Mesenchymal stem cell (in vitro differentiated cells and primary cell): Measurements from ENCODE around the gene NME7.
A peak's percentile ranks its signal among the peaks of the same experiment; 100 is the strongest.

Experiments used
- DNase-seq: peaks from one replicate; pipeline ENCODE4 v3.0.0-alpha.2; 2013
- H2AFZ ChIP-seq: one replicate; pipeline ENCODE4 v1.6.1; 2013; ENCODE audit warnings: low read depth, mild to moderate bottlenecking, control low read depth, inconsistent platforms, low read length, moderate library complexity
- H2AK5ac ChIP-seq: 2 replicates; pipeline ENCODE4 v1.6.1; 2013; ENCODE audit warnings: low read length, moderate library complexity, mild to moderate bottlenecking, inconsistent platforms; ENCODE audit not compliant: severe bottlenecking
- H2BK120ac ChIP-seq: one replicate; pipeline ENCODE4 v1.6.1; 2013; ENCODE audit warnings: low read depth, mild to moderate bottlenecking, inconsistent platforms, low read length, moderate library complexity
- H2BK12ac ChIP-seq, 2 experiments: one replicate each; pipeline ENCODE4 v1.6.1; 2013; ENCODE audit warnings: inconsistent platforms in 2 of 2, low read length in 2 of 2, mild to moderate bottlenecking in 2 of 2, moderate library complexity in 2 of 2, control low read depth in 1 of 2
- H2BK15ac ChIP-seq: one replicate; pipeline ENCODE4 v1.6.1; 2013; ENCODE audit warnings: mild to moderate bottlenecking, low read depth, inconsistent platforms; ENCODE audit not compliant: poor library complexity, severe bottlenecking
- H2BK5ac ChIP-seq: 2 replicates; pipeline ENCODE4 v1.6.1; 2013; ENCODE audit warnings: low read depth, mild to moderate bottlenecking, low read length, control low read depth, inconsistent platforms; ENCODE audit not compliant: poor library complexity, severe bottlenecking
- H3K14ac ChIP-seq, 2 experiments: one replicate each; pipeline ENCODE4 v1.6.1; 2013; ENCODE audit warnings: inconsistent platforms in 2 of 2, low read length in 2 of 2, control low read depth in 1 of 2, mild to moderate bottlenecking in 1 of 2, moderate library complexity in 1 of 2
- H3K18ac ChIP-seq, 2 experiments: one replicate each; pipeline ENCODE4 v1.6.1; 2013; ENCODE audit warnings: inconsistent platforms in 2 of 2, low read length in 2 of 2, control low read depth in 1 of 2, low read depth in 1 of 2, mild to moderate bottlenecking in 1 of 2
- H3K23ac ChIP-seq, 2 experiments: one replicate each; pipeline ENCODE4 v1.6.1; 2013; ENCODE audit warnings: inconsistent platforms in 2 of 2, low read length in 2 of 2, mild to moderate bottlenecking in 2 of 2, moderate library complexity in 2 of 2, control low read depth in 1 of 2
- H3K27ac ChIP-seq: 2 replicates; pipeline ENCODE4 v1.5.1; 2013; ENCODE audit warnings: mild to moderate bottlenecking, moderate library complexity, low read length, control low read depth, inconsistent platforms; ENCODE audit not compliant: poor library complexity, severe bottlenecking
- H3K27me3 ChIP-seq, 2 experiments: 2 replicates each; pipeline versions ENCODE4 v1.6.1 to v1.7.0; 2013; ENCODE audit warnings: low read length in 2 of 2, mild to moderate bottlenecking in 2 of 2, moderate library complexity in 2 of 2, control low read depth in 1 of 2, inconsistent platforms in 1 of 2; ENCODE audit not compliant: control insufficient read depth in 1 of 2, insufficient read depth in 1 of 2
- H3K36me3 ChIP-seq, 2 experiments: 2 replicates each; pipeline versions ENCODE4 v1.6.1 to v1.7.0; 2013; ENCODE audit warnings: low read length in 2 of 2, control low read depth in 1 of 2, inconsistent platforms in 1 of 2, low read depth in 1 of 2, mild to moderate bottlenecking in 1 of 2; ENCODE audit not compliant: insufficient read depth in 2 of 2, control insufficient read depth in 1 of 2
- H3K4ac ChIP-seq, 2 experiments: one replicate each; pipeline ENCODE4 v1.6.1; 2013; ENCODE audit warnings: inconsistent platforms in 2 of 2, low read length in 2 of 2, mild to moderate bottlenecking in 2 of 2, moderate library complexity in 2 of 2, control low read depth in 1 of 2, low read depth in 1 of 2
- H3K4me1 ChIP-seq: 2 replicates; pipeline ENCODE4 v1.6.1; 2013; ENCODE audit warnings: low read depth, low read length, control low read depth; ENCODE audit not compliant: control insufficient read depth, insufficient read depth
- H3K4me2 ChIP-seq: 2 replicates; pipeline ENCODE4 v1.6.1; 2013; ENCODE audit warnings: low read length, mild to moderate bottlenecking, inconsistent platforms; ENCODE audit not compliant: poor library complexity, severe bottlenecking
- H3K4me3 ChIP-seq, 2 experiments: 2 replicates each; pipeline versions ENCODE4 v1.5.1 to v1.7.0; 2013; ENCODE audit warnings: low read length in 2 of 2, mild to moderate bottlenecking in 2 of 2, control low read depth in 1 of 2, low read depth in 1 of 2; ENCODE audit not compliant: insufficient read depth in 1 of 2
- H3K79me1 ChIP-seq: replicated peaks from 2 replicates; pipeline ENCODE4 v1.6.1; 2013; ENCODE audit warnings: mild to moderate bottlenecking, control low read depth, low read length, inconsistent platforms; ENCODE audit not compliant: poor library complexity, severe bottlenecking
- H3K9ac ChIP-seq: 2 replicates; pipeline ENCODE4 v1.7.0; 2013; ENCODE audit warnings: mild to moderate bottlenecking, low read length, moderate library complexity
- H3K9me3 ChIP-seq: 2 replicates; pipeline ENCODE4 v1.7.0; 2013; ENCODE audit warnings: mild to moderate bottlenecking, low read length; ENCODE audit not compliant: control insufficient read depth
- H4K8ac ChIP-seq: one replicate; pipeline ENCODE4 v1.6.1; 2013; ENCODE audit warnings: inconsistent platforms, mild to moderate bottlenecking, low read length, moderate library complexity
- H4K91ac ChIP-seq: one replicate; pipeline ENCODE4 v1.6.1; 2013; ENCODE audit warnings: mild to moderate bottlenecking, low read length, inconsistent platforms
- WGBS: methylation state at CpG from one replicate; pipeline ENCODE4 v1.1.7; 2013; ENCODE audit warnings: mixed read lengths; 5-methylcytosine and 5-hydroxymethylcytosine counted together

NME7 gene

GRCh38 chr1:169111472-169111871, 256.1 kb downstream of the NME7 start:
- Histone ChIP-seq H3K14ac (no peak overlapping the region), H3K4me3 (no peak overlapping the region), H2BK15ac (no peak overlapping the region), H3K9ac (no peak overlapping the region), H3K4me1 (peaks cover 19% of the 10 kb centered on the region), H2BK12ac (peak overlapping the region in 1 of 2 experiments; percentile 20), H3K4ac (no peak overlapping the region), H3K79me1 (peaks cover 12% of the 10 kb centered on the region), H2AFZ (no peak overlapping the region), H3K4me2 (no peak overlapping the region), H2AK5ac (peak overlapping the region; percentile 80), H4K91ac (no peak overlapping the region), H4K8ac (no peak overlapping the region), H3K9me3 (no peaks in the 10 kb centered on the region), H3K36me3 (peaks cover 0 to 19% of the 10 kb centered on the region in 2 experiments), H3K23ac (no peak overlapping the region), H3K27me3 (no peaks in the 10 kb centered on the region), H3K27ac (peak overlapping the region; percentile 27), H2BK120ac (peak overlapping the region; percentile 88), H2BK5ac (no peak overlapping the region), H3K18ac (peak overlapping the region in 1 of 2 experiments; percentile 65)
- DNase-seq, result no peak
- WGBS, result 95% methylated on average over 4 of the region's 6 CpGs

GRCh38 chr1:169110689-169111447, 256.7 kb downstream of the NME7 start:
- no peaks in the 10 kb centered on the region for H3K27me3 ChIP-seq
- no peak overlapping the region for H2AFZ ChIP-seq
- no peak overlapping the region for H2BK5ac ChIP-seq
- H3K36me3 ChIP-seq, result peaks cover 0 to 13% of the 10 kb centered on the region in 2 experiments
- H3K9ac ChIP-seq, result no peak overlapping the region
- no peak overlapping the region for H3K4ac ChIP-seq
- peak overlapping the region; percentile 4 to 14 for H3K18ac ChIP-seq
- H4K91ac ChIP-seq, result no peak overlapping the region
- no peak overlapping the region for H3K23ac ChIP-seq
- H3K4me2 ChIP-seq, result peak overlapping the region; percentile 80
- peak overlapping the region; percentile 88 for H2BK120ac ChIP-seq
- H4K8ac ChIP-seq, result peak overlapping the region; percentile 78
- H2BK15ac ChIP-seq, result no peak overlapping the region
- peak; percentile 57 for DNase-seq
- peaks cover 7% of the 10 kb centered on the region for H3K79me1 ChIP-seq
- H2BK12ac ChIP-seq, result peak overlapping the region in 1 of 2 experiments; percentile 20
- peak overlapping the region; percentile 80 for H2AK5ac ChIP-seq
- peaks cover 15% of the 10 kb centered on the region for H3K4me1 ChIP-seq
- no peak overlapping the region for H3K4me3 ChIP-seq
- H3K14ac ChIP-seq, result peak overlapping the region in 1 of 2 experiments; percentile 53
- H3K9me3 ChIP-seq, result no peaks in the 10 kb centered on the region
- 71% methylated on average over 7 of the region's 7 CpGs for WGBS
- peak overlapping the region; percentile 61 for H3K27ac ChIP-seq

DNA sequence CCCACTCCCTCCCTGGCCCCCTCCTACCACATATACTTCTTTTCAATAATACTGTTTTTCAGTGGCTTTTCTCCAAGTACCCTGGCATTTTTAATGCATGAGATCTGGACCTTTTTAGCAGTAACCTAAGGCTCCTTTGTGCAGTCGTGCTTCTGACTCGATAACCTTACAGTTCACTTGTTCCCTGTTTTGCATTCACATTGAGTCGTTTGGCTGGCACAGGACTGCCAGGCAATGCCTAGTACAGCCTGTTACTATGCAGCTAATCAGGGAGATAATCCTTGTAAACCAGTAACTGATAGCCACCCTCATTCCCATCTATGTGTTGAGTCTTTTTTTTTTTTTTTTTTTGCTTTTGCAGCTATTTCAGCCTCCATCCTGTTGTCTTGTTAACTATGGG, 257.4 kb downstream of the NME7 start:
- H3K4me2 ChIP-seq, result peak overlapping the region; percentile 80
- H2BK5ac ChIP-seq, result no peak overlapping the region
- no peaks in the 10 kb centered on the region for H3K9me3 ChIP-seq
- H3K36me3 ChIP-seq, result peaks cover 0 to 10% of the 10 kb centered on the region in 2 experiments
- peak; percentile 38 for DNase-seq
- H3K79me1 ChIP-seq, result peaks cover 3% of the 10 kb centered on the region
- H3K4me1 ChIP-seq, result peaks cover 19% of the 10 kb centered on the region
- no peak overlapping the region for H2AK5ac ChIP-seq
- 52% methylated on average over 3 of the region's 3 CpGs for WGBS
- no peak overlapping the region for H3K9ac ChIP-seq
- H3K4me3 ChIP-seq, result no peak overlapping the region
- H4K8ac ChIP-seq, result no peak overlapping the region
- H2BK12ac ChIP-seq, result peak overlapping the region in 1 of 2 experiments; percentile 79
- H3K4ac ChIP-seq, result no peak overlapping the region
- no peak overlapping the region for H3K14ac ChIP-seq
- H4K91ac ChIP-seq, result no peak overlapping the region
- H2AFZ ChIP-seq, result no peak overlapping the region
- no peak overlapping the region for H2BK15ac ChIP-seq
- H3K27me3 ChIP-seq, result peaks cover 0 to 6% of the 10 kb centered on the region in 2 experiments
- H2BK120ac ChIP-seq, result peak overlapping the region; percentile 64
- no peak overlapping the region for H3K23ac ChIP-seq
- peak overlapping the region in 1 of 2 experiments; percentile 78 for H3K18ac ChIP-seq
- peak overlapping the region; percentile 44 for H3K27ac ChIP-seq

DNA sequence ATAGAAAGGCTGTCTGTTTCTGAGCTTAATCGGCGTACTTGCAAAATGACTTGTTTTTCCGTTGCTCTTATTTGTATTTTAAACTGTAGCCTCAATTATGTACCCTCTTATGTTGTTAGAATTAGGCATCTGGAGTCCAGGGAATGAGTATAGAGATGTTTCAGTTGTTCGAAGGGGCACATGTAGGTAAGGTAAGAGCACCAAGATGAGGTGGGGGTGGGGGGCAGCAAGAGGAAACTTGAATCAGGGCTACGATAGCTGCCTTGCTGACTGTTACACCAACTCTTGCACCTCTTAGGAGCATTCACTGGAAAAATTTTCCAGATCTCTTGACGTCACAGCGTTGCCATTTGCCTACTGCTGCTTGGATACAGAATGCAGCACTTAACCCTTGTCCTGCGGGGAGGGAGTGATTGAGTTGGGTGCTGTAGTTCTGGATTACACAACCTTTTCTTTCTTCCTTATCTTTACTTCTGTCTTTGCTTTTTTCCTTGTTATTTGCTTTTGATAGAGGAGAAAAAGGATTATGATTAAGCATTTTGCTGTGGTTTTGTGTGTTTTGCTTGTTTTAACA, 257.9 kb downstream of the NME7 start:
- peaks cover 21% of the 10 kb centered on the region for H3K4me1 ChIP-seq
- peak overlapping the region; percentile 66 for H3K27ac ChIP-seq
- 49% methylated on average over 4 of the region's 8 CpGs for WGBS
- H3K18ac ChIP-seq, result peak overlapping the region; percentile 29 to 51
- peak overlapping the region; percentile 55 for H2BK120ac ChIP-seq
- H4K8ac ChIP-seq, result peak overlapping the region; percentile 54
- H3K36me3 ChIP-seq, result peaks cover 0 to 9% of the 10 kb centered on the region in 2 experiments
- H2BK5ac ChIP-seq, result no peak overlapping the region
- no peak overlapping the region for H2AFZ ChIP-seq
- H4K91ac ChIP-seq, result no peak overlapping the region
- H2AK5ac ChIP-seq, result no peak overlapping the region
- peak overlapping the region; percentile 80 for H3K4me2 ChIP-seq
- H3K79me1 ChIP-seq, result peaks cover 3% of the 10 kb centered on the region
- no peak overlapping the region for H2BK15ac ChIP-seq
- no peak overlapping the region for H3K14ac ChIP-seq
- peaks cover 0 to 12% of the 10 kb centered on the region in 2 experiments for H3K27me3 ChIP-seq
- H3K9me3 ChIP-seq, result no peaks in the 10 kb centered on the region
- no peak overlapping the region for H3K23ac ChIP-seq
- DNase-seq, result peak; percentile 99
- peak overlapping the region in 1 of 2 experiments; percentile 47 for H3K4ac ChIP-seq
- peak overlapping the region in 1 of 2 experiments; percentile 61 for H2BK12ac ChIP-seq
- no peak overlapping the region for H3K4me3 ChIP-seq
- H3K9ac ChIP-seq, result no peak overlapping the region
